ENCODE results near the gene TTK.

The TTK gene

GRCh38 chr6:80004173-80005072, at the start of gene TTK:
Gene TTK (plus strand): TSS chr6:80004649. CDS start chr6:80005844, 1,195 bp downstream.
- DNase-seq (ENCODE audit: low read depth in 1 of 2, low spot score in 1 of 2), result peak; percentile 67 to 86

GRCh38 chr6:79954849-79955248, 49.6 kb upstream of the TTK start:
- DNase-seq (ENCODE audit: low read depth in 1 of 2, low spot score in 1 of 2), result no peak

DNA sequence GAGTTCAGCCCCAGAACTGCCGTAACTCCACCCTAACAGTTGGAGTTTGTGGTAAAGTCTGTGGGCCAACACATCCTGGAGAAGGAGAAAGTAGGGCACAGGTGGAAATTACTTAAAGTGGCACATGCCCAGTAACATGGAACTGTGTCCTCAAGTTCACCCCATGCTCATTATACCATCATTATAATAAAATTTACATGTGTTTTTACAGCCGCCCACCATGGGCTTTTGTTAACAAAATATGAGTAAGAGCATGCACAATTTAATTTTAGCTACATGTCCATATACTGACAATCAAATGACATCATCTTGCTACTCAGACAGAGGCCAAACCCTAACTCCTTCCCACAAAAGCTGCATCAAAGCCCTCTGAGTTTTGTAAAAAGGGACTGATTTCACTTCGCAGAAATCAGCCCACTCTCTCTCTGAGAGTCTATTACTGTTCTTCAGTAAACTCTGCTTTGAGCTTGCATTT, 39.8 kb upstream of the TTK start:
- no peak for DNase-seq (ENCODE audit: low read depth in 1 of 2, low spot score in 1 of 2)

DNA sequence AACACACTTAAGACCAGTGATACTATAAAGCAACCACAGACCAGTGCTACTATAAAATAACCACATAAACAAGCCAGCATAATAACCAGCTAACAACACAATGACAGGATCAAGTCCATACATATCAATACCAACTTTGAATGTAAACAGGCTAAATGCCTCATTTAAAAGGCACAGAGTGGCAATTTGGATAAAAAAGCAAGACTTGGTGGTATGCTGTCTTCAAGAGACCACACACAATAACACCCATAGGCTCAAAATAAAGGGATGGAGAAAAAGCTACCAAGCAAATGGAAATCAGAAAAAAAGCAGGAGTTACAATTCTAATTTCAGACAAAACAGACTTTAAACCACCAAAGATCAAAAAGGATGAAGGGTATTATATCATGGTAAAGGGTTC, 37.3 kb upstream of the TTK start:
- no peak for DNase-seq (ENCODE audit: low read depth in 1 of 2, low spot score in 1 of 2)

DNA sequence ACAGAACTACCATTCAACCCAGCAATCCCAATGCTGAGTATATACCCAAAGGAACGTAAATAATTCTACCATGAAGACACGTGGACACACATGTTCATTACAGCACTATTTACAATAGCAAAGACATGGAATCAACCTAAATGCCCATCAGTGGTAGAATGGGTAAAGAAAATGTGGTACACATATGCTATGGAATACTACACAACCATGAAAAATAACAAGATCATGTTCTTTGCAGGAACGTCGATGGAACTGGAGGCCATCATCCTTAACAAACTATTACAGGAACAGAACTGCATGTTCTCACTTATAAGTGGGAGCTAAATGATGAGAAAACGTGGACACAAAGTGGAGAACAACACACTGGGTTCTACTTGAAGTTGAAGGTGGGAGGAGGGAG, 34.7 kb upstream of the TTK start:
- DNase-seq (ENCODE audit: low read depth in 1 of 2, low spot score in 1 of 2), result no peak

DNA sequence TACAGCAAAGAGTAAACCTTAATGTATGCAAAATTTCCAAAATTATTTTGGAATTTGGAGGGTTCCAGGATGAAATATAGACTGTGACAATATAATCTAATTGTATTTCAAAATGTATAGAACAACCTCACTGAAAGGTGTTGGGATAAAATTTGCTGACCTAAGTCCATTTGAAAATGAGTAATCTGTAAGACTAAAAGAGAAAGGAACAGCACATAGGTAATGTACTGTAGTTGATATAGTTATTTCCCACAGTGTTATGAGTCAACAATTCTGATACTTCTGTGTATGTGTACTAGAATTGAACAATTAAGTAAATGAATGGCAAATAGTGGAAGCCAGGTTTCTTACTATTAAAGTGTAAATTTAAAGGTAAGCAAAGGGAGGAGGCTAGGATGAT, 33.3 kb upstream of the TTK start:
- DNase-seq (ENCODE audit: low read depth in 1 of 2, low spot score in 1 of 2), result no peak

DNA sequence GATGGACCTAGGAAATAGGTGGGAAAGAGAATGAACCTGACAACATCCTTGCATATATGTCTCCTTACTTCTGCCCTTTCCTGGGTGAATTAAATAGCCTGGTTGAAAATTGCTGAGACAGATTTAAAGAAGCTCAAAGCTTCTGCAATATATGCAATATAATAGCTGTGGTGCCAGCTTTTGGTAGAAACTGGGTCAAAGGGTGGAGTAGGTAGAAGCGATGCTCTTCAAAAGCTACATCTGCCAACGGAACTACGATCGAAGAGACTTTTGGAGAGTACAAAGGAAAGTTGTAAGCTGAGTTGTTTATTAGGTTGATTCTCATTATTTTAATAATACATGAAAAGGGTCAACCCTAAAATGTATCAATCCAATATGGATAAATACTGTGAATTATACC, 22.8 kb upstream of the TTK start:
- DNase-seq (ENCODE audit: low read depth in 1 of 2, low spot score in 1 of 2), result no peak

DNA sequence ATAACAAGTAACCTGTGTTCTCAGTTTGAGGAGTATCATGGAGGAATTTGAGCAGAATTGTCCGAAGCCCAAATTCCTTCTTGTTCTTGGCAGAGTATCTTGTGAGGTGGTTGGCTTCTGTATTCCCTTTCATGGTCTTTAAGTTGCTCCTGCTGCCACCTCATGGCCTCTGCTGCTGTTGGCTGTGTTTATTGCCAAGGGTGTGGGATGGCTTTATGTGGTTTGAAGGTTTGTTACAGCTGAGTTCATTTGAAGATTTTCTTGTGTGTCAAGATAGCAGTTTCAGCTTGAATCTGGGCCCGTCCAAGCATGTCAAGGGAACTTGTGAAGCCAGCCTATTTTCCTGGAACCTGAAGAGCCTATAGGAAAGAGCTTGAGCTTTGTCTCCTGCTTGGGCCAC, 20.2 kb upstream of the TTK start:
- no peak for DNase-seq (ENCODE audit: low read depth in 1 of 2, low spot score in 1 of 2)

- DNase-seq (ENCODE audit: low read depth in 1 of 2, low spot score in 1 of 2), result no peak
Measured at GRCh38 chr6:79985128-79985527, 19.3 kb upstream of the TTK start.

GRCh38 chr6:79989641-79990040, 14.8 kb upstream of the TTK start:
- DNase-seq (ENCODE audit: low read depth in 1 of 2, low spot score in 1 of 2), result no peak

- no peak for DNase-seq (ENCODE audit: low read depth in 1 of 2, low spot score in 1 of 2)
Measured at GRCh38 chr6:79993012-79993910, 11.2 kb upstream of the TTK start.

DNA sequence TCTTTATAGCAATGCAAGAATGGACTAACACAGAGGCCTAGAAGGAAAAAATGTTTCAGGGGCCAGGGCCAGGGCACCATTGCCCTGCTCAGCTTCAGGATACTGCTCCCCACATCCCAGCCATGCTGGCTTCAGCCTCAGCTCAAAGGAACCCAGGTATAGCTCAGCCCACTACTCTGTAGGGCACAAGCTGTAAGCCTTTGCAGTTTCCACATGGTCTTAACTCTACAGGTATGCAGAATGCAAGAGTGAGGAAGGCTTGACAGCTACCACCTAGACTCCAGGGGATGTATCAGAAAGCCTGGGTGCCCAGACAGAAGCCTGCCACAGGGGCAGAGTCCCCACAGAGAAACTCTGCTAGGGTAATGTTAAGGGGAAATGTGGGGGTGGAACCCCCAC, 10.5 kb upstream of the TTK start:
- no peak for DNase-seq (ENCODE audit: low read depth in 1 of 2, low spot score in 1 of 2)

GRCh38 chr6:79997728-79998127, 6.7 kb upstream of the TTK start:
- DNase-seq (ENCODE audit: low read depth in 1 of 2, low spot score in 1 of 2), result no peak

DNA sequence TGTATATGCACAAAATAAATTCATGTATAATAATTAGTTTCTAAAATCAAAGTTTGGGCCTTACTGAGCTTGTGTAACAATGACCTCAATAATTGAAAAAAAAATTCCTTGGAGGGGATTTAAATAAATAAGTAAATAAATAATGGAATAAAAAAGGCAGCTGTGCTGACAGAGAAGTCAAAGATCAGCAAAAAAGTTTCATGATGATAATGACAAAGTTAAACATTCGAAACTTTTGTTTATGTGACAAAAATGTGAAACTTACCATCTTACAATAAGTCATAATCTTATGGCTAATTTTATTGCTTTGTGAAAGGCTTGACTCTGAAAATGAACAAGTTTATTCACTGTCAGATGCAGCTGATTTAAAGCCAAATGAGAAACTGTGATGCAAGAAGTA, 3.1 kb upstream of the TTK start:
- no peak for DNase-seq (ENCODE audit: low read depth in 1 of 2, low spot score in 1 of 2)

GRCh38 chr6:80003826-80004172, 650 bp upstream of the TTK start:
- DNase-seq (ENCODE audit: low read depth in 1 of 2, low spot score in 1 of 2), result peak in 1 of 2 donors; percentile 1

GRCh38 chr6:80005406-80005805, 957 bp downstream of the TTK start:
- DNase-seq (ENCODE audit: low read depth in 1 of 2, low spot score in 1 of 2), result no peak

DNA sequence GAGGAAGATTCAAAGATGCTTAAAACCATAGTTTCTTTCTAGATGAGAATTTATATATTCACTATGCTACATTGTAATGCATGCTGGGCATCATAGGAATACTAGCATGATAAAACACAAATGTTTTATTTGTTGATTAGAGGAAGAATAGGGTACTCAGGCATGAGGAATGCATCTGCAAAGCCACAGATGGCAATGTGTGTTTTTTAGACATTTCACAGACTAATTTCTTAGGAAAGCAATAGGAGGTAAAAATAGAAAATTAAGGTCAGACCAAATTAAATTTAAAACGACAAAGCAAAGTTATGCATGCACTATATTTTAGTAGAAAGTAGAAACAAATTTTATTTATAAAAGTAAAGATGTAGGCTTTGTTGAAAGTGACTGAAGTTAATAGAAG, 2.1 kb downstream of the TTK start:
- no peak for DNase-seq (ENCODE audit: low read depth in 1 of 2, low spot score in 1 of 2)

DNA sequence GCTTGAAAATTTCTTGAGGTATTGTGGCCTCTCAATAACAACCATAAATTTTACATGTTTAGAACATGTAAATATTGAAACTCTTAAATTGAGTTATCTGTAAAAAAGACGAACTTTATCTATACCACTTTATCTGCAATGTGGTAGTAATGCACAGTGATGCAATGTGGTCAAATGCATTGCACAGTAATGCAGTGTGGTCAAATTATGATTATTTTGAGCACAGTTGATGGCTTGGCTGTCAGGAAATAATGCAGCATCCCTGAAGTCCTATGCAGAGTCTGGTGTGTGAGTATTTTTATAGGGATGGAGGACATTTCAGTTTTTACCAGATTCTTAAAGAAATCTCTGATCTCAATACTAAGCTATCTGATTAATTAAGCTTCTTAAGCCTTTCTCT, 5.1 kb downstream of the TTK start:
- DNase-seq (ENCODE audit: low read depth in 1 of 2, low spot score in 1 of 2), result no peak

- no peak for DNase-seq (ENCODE audit: low read depth in 1 of 2, low spot score in 1 of 2)
Measured at GRCh38 chr6:80010288-80010687, 5.8 kb downstream of the TTK start.

DNA sequence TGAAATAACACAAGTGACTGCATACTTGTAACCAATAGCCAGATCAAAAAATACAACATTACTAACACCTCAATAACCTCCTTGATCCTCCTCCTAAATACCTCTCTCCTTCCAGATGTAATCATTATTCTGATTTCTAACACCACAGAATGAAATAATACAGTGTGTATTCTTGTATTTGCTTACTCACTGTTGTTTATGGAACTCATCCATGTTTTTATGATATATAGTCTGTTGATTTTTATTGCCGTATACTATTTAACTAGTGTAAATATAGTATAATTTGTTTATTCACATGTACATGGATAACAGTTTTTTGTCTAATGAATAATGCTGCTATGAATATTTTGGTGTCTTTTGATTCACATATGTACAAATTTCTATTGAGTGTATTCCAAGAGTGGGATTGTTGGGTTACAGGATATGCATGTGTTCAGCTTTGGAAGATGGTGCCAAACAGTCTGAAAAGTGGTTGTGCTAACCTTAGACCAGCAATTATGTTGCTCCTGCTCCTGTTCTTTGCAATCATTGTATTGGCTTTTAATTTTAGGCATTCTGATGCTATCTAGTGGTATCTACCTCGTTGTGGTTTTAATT, 11.5 kb downstream of the TTK start:
- no peak for DNase-seq (ENCODE audit: low read depth in 1 of 2, low spot score in 1 of 2)

GRCh38 chr6:80020381-80021120, 16.1 kb downstream of the TTK start:
- DNase-seq (ENCODE audit: low read depth in 1 of 2, low spot score in 1 of 2), result no peak
